Neural cell (in vitro differentiated cells): ENCODE data around the gene CCDC102A. TPM values are rescaled to one million over a fixed set of nuclear protein-coding genes. Genes with fewer than 3 reads are reported as not detected.

Source experiments
- H2AFZ ChIP-seq: fragments of 200-600, 300-800 bp; sonication (generic), shearing (Covaris generic); 2 replicates; pipeline ENCODE4 v1.6.0; 2014; ENCODE audit warnings: low read depth, mild to moderate bottlenecking, antibody characterized with exemption, low read length, moderate library complexity
- H3F3A ChIP-seq: fragments of 200-600 bp; shearing (Covaris generic); 2 replicates; pipeline ENCODE4 v1.6.1; 2016; ENCODE audit warnings: mild to moderate bottlenecking, moderate library complexity, mixed read lengths, antibody characterized with exemption, low read length; ENCODE audit not compliant: insufficient read depth, poor library complexity, severe bottlenecking
- H3K27ac ChIP-seq: fragments of 200-600, 300-800 bp; sonication (generic), shearing (Covaris generic); 2 replicates; pipeline ENCODE4 v1.5.1; 2014; ENCODE audit warnings: mild to moderate bottlenecking, low read length, moderate library complexity
- H3K27me3 ChIP-seq: fragments of 300-800, 200-600 bp; sonication (generic), shearing (Covaris generic); 2 replicates; pipeline ENCODE4 v1.6.0; 2014; ENCODE audit warnings: mild to moderate bottlenecking, low read depth, low read length, moderate library complexity; ENCODE audit not compliant: insufficient read depth
- H3K36me3 ChIP-seq: fragments of 300-800, 200-600 bp; sonication (generic), shearing (Covaris generic); 2 replicates; pipeline ENCODE4 v1.5.1; 2014; ENCODE audit warnings: mild to moderate bottlenecking, antibody characterized with exemption, low read length, moderate library complexity; ENCODE audit not compliant: insufficient read depth
- H3K4me2 ChIP-seq: fragments of 300-800, 200-600 bp; sonication (generic), shearing (Covaris generic); 2 replicates; pipeline ENCODE4 v1.6.0; 2014; ENCODE audit warnings: mild to moderate bottlenecking, low read length
- H3K4me3 ChIP-seq: fragments of 300-800, 200-600 bp; sonication (generic), shearing (Covaris generic); 2 replicates; pipeline ENCODE4 v1.5.1; 2014; ENCODE audit warnings: mild to moderate bottlenecking, low read length, moderate library complexity
- H3K79me2 ChIP-seq: fragments of 200-600 bp; shearing (Covaris generic); replicated peaks from 2 replicates; pipeline ENCODE4 v1.6.0; 2014; ENCODE audit warnings: mild to moderate bottlenecking, low read length, moderate library complexity; ENCODE audit not compliant: insufficient read depth
- H3K9ac ChIP-seq: fragments of 300-800, 200-600 bp; sonication (generic), shearing (Covaris generic); 2 replicates; pipeline ENCODE4 v1.6.1; 2016; ENCODE audit warnings: mild to moderate bottlenecking, low read length, mixed read lengths
- H3K9me2 ChIP-seq: fragments of 200-600 bp; shearing (Covaris generic); 2 replicates; pipeline ENCODE4 v1.6.1; 2016; ENCODE audit warnings: mild to moderate bottlenecking, low read length, mixed read lengths; ENCODE audit not compliant: insufficient read depth
- H3K9me3 ChIP-seq: fragments of 200-600, 300-800 bp; sonication (generic), shearing (Covaris generic); 2 replicates; pipeline ENCODE4 v1.6.1; 2016; ENCODE audit warnings: mild to moderate bottlenecking, mixed run types, low read length, moderate library complexity, mixed read lengths
- H4K20me1 ChIP-seq: fragments of 200-600 bp; shearing (Covaris generic); 2 replicates; pipeline ENCODE4 v1.6.1; 2016; ENCODE audit warnings: mild to moderate bottlenecking, mixed run types; ENCODE audit not compliant: insufficient read depth
- EP300 ChIP-seq: fragments of 450-650 bp; conservative IDR thresholded peaks from 2 replicates; pipeline ENCODE4 v1.6.1; 2014; ENCODE audit warnings: antibody characterized with exemption, mild to moderate bottlenecking, moderate library complexity; ENCODE audit not compliant: poor library complexity, severe bottlenecking
- EZH2 ChIP-seq: fragments of 200-600, 300-800 bp; shearing (Covaris generic), sonication (generic); IDR thresholded peaks from 2 replicates; pipeline ENCODE4 v1.6.1; 2014; ENCODE audit warnings: antibody characterized with exemption, low read length, borderline replicate concordance, mild to moderate bottlenecking; ENCODE audit not compliant: insufficient read depth, poor library complexity, severe bottlenecking
- MXI1 ChIP-seq: fragments of 450-650 bp; conservative IDR thresholded peaks from 2 replicates; pipeline ENCODE4 v1.6.1; 2014; ENCODE audit warnings: antibody characterized with exemption, mild to moderate bottlenecking; ENCODE audit not compliant: poor library complexity, severe bottlenecking
- POLR2AphosphoS5 ChIP-seq: IDR thresholded peaks from 2 replicates; pipeline ENCODE4 v1.6.1; 2012
- RAD21 ChIP-seq: fragments of 450-650 bp; conservative IDR thresholded peaks from 2 replicates; pipeline ENCODE4 v1.6.1; 2014; ENCODE audit warnings: antibody characterized with exemption, mild to moderate bottlenecking, moderate library complexity
- SMC3 ChIP-seq: fragments of 450-650 bp; conservative IDR thresholded peaks from 2 replicates; pipeline ENCODE4 v1.6.1; 2014; ENCODE audit warnings: antibody characterized with exemption, mild to moderate bottlenecking, moderate library complexity; ENCODE audit not compliant: poor library complexity
- TAF1 ChIP-seq: IDR thresholded peaks from 2 replicates; pipeline ENCODE4 v1.6.1; 2012; ENCODE audit warnings: low read depth
- polyA plus RNA-seq: library from polyadenylated mRNA; depleted of rRNA; stranded (reverse); fragments of >200 nt; gene quantifications from 2 replicates; pipeline ENCODE4 v1.2.3, GENCODE V29; 2014
- TF ChIP-seq, protein P1 (sequence below): IDR thresholded peaks from 2 replicates; pipeline ENCODE4 v1.6.1; 2012; ENCODE audit warnings: borderline replicate concordance
- TF ChIP-seq, protein P2 (sequence below): fragments of 450-650 bp; IDR thresholded peaks from 2 replicates; pipeline ENCODE4 v1.5.1; 2014; ENCODE audit warnings: antibody characterized with exemption, mild to moderate bottlenecking, moderate library complexity; ENCODE audit not compliant: poor library complexity, severe bottlenecking

Gene CCDC102A
- polyA plus RNA-seq, 1 donor from 2014 or later: 0.20 TPM

DNA sequence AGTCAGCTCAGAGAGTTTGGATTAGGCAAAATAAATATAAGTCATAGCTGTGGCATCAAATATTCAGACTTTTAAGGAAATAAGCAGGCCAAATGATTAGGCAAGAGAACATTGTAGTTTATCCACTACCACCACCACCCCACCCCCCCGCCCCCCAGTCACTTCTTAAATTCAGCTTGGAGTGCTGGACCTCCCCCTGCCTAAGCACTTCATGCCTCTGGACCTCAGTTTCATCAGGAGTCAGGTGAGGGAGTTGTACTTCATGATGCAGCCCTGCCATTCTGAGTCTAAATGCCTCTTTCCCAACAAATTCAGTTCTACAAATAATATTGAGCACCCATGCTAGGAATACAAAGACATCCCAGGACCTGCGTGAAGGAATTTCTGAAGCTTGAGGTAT is 71.8 kb downstream of the CCDC102A start:
- Histone ChIP-seq H2AFZ (no peak overlapping the region), H3K27me3 (no peaks in the 10 kb centered on the region), H3K9ac (no peak overlapping the region), H3K4me3 (no peak overlapping the region), H3K27ac (no peak overlapping the region), H3K4me2 (no peak overlapping the region), H3K9me2 (no peaks in the 10 kb centered on the region), H3K9me3 (no peaks in the 10 kb centered on the region), H3F3A (no peaks in the 10 kb centered on the region), H3K79me2 (peaks cover 15% of the 10 kb centered on the region), H3K36me3 (no peaks in the 10 kb centered on the region), H4K20me1 (no peaks in the 10 kb centered on the region)
- TF ChIP-seq EP300 (no peak), SMC3 (no peak), POLR2AphosphoS5 (no peak), EZH2 (no peak), MXI1 (no peak), RAD21 (no peak), TAF1 (no peak)
- TF ChIP-seq, protein P1, sequence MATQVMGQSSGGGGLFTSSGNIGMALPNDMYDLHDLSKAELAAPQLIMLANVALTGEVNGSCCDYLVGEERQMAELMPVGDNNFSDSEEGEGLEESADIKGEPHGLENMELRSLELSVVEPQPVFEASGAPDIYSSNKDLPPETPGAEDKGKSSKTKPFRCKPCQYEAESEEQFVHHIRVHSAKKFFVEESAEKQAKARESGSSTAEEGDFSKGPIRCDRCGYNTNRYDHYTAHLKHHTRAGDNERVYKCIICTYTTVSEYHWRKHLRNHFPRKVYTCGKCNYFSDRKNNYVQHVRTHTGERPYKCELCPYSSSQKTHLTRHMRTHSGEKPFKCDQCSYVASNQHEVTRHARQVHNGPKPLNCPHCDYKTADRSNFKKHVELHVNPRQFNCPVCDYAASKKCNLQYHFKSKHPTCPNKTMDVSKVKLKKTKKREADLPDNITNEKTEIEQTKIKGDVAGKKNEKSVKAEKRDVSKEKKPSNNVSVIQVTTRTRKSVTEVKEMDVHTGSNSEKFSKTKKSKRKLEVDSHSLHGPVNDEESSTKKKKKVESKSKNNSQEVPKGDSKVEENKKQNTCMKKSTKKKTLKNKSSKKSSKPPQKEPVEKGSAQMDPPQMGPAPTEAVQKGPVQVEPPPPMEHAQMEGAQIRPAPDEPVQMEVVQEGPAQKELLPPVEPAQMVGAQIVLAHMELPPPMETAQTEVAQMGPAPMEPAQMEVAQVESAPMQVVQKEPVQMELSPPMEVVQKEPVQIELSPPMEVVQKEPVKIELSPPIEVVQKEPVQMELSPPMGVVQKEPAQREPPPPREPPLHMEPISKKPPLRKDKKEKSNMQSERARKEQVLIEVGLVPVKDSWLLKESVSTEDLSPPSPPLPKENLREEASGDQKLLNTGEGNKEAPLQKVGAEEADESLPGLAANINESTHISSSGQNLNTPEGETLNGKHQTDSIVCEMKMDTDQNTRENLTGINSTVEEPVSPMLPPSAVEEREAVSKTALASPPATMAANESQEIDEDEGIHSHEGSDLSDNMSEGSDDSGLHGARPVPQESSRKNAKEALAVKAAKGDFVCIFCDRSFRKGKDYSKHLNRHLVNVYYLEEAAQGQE: no peak
- TF ChIP-seq, protein P2, sequence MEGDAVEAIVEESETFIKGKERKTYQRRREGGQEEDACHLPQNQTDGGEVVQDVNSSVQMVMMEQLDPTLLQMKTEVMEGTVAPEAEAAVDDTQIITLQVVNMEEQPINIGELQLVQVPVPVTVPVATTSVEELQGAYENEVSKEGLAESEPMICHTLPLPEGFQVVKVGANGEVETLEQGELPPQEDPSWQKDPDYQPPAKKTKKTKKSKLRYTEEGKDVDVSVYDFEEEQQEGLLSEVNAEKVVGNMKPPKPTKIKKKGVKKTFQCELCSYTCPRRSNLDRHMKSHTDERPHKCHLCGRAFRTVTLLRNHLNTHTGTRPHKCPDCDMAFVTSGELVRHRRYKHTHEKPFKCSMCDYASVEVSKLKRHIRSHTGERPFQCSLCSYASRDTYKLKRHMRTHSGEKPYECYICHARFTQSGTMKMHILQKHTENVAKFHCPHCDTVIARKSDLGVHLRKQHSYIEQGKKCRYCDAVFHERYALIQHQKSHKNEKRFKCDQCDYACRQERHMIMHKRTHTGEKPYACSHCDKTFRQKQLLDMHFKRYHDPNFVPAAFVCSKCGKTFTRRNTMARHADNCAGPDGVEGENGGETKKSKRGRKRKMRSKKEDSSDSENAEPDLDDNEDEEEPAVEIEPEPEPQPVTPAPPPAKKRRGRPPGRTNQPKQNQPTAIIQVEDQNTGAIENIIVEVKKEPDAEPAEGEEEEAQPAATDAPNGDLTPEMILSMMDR: no peak

DNA sequence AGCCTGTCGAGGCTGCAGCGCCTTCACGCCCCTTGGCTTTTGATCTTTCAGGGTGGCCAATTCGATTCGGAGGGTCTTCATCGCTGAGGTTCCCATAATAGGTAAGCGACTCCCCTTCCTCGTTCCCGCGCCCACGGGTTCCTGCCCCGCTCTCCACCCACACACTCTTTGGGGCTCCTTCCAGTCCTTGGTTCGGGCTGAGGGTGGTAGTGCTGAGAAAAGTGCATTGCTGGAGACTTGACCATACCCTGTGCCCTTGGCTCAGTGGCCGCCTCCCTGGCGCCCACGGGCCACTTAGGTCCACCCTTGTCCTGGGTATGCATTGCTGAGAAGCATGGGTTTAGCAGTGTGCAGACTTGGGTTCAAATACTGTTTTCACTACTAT is 73.4 kb downstream of the CCDC102A start:
- peak overlapping the region; percentile 66 for H3K27ac ChIP-seq
- peaks cover 15% of the 10 kb centered on the region for H3K79me2 ChIP-seq
- peak overlapping the region; percentile 73 for H3K9ac ChIP-seq
- no peaks in the 10 kb centered on the region for H4K20me1 ChIP-seq
- TF ChIP-seq MXI1: no peak
- no peak for TF ChIP-seq RAD21
- no peak for TF ChIP-seq TAF1
- no peak for TF ChIP-seq SMC3
- TF ChIP-seq, protein P1: no peak
- TF ChIP-seq EP300: no peak
- no peak for TF ChIP-seq POLR2AphosphoS5
- TF ChIP-seq EZH2: no peak
- TF ChIP-seq, protein P2: no peak
- no peak overlapping the region for H2AFZ ChIP-seq
- peak overlapping the region; percentile 92 for H3K4me3 ChIP-seq
- H3K9me2 ChIP-seq: no peaks in the 10 kb centered on the region
- no peaks in the 10 kb centered on the region for H3K27me3 ChIP-seq
- no peaks in the 10 kb centered on the region for H3F3A ChIP-seq
- no peaks in the 10 kb centered on the region for H3K9me3 ChIP-seq
- H3K36me3 ChIP-seq: no peaks in the 10 kb centered on the region
- H3K4me2 ChIP-seq: peak overlapping the region; percentile 94
